ENCODE results near the gene GPR160.
A peak's percentile ranks its signal among the peaks of the same experiment; 100 is the strongest.

GPR160 gene

DNA sequence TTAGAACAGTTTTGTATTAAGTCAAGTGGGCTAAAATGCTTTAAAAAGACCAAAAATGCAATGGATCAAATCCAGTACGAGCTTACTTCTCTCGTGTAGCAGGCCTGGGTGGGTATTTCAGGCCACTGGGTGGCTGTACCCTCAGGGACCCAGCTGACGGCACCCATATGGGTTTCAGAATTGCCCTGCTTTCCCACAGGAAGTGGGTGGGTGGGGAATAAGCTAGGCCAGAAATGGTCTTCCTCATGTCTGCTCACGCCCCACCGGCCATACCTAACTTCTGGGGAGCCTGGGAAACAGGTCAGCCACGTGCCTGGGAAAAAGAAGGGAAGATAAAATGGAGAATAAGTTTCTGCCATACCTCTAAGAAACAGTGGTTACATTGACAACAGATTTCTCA is 20.3 kb downstream of the GPR160 start:
- in situ Hi-C loops (cut with MboI; ENCODE audit: low pct_unique_long_range_greater_than_20kb, low sequenced_read_pairs, unreplicated experiment), result no loop called here
- no peak for DNase-seq (ENCODE audit: low spot score)
- TF ChIP-seq, protein P1, sequence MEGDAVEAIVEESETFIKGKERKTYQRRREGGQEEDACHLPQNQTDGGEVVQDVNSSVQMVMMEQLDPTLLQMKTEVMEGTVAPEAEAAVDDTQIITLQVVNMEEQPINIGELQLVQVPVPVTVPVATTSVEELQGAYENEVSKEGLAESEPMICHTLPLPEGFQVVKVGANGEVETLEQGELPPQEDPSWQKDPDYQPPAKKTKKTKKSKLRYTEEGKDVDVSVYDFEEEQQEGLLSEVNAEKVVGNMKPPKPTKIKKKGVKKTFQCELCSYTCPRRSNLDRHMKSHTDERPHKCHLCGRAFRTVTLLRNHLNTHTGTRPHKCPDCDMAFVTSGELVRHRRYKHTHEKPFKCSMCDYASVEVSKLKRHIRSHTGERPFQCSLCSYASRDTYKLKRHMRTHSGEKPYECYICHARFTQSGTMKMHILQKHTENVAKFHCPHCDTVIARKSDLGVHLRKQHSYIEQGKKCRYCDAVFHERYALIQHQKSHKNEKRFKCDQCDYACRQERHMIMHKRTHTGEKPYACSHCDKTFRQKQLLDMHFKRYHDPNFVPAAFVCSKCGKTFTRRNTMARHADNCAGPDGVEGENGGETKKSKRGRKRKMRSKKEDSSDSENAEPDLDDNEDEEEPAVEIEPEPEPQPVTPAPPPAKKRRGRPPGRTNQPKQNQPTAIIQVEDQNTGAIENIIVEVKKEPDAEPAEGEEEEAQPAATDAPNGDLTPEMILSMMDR (IDR thresholded peaks at IDR 0.05; ENCODE audit: extremely low read depth, insufficient read depth, missing control alignments), result no peak

DNA sequence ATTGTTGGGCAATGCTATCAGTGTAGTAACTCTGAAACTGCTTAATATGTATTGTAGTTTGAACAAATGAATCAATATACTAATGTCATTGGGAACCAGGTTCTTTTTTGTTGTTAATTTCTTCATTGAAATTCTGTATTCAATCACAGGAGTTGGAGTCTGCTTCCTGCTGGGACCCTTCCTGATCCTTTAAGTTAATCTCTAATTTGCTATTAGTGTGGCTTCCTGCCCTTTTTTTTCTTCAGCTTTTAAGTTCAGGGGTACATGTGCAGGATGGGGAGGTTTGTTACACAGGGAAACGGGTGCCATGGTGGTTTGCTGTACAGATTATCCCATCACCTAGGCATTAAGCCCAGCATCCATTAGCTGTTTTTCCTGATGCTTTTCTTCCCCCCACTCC is 21.7 kb downstream of the GPR160 start:
- in situ Hi-C loops (cut with MboI; ENCODE audit: low pct_unique_long_range_greater_than_20kb, low sequenced_read_pairs, unreplicated experiment), result no loop called here
- TF ChIP-seq, protein P1 (IDR thresholded peaks at IDR 0.05; ENCODE audit: extremely low read depth, insufficient read depth, missing control alignments), result no peak
- no peak for DNase-seq (ENCODE audit: low spot score)

DNA sequence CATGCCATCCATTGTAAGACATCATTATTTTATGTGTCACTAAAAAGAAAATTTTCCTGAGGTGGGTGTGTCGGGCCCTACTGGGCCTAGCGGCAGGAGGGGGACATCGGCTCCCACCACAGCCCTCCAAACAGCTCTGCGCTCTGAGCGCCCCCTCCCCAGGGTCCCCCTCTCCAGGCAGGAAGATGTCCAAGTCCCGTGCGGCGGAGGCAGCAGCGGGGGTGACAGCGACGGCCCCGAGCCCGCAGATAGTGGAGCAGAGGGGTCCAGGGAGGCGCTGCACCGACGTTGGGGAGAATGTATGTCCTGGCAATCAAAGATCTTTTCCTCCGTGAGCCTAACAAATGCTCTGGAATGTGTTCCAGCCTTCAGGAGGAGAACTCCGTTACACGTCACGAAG is 24.3 kb downstream of the GPR160 start:
- TF ChIP-seq, protein P1 (IDR thresholded peaks at IDR 0.05; ENCODE audit: extremely low read depth, insufficient read depth, missing control alignments), result no peak
- in situ Hi-C loops (cut with MboI; ENCODE audit: low pct_unique_long_range_greater_than_20kb, low sequenced_read_pairs, unreplicated experiment), result no loop called here
- DNase-seq (ENCODE audit: low spot score), result no peak

DNA sequence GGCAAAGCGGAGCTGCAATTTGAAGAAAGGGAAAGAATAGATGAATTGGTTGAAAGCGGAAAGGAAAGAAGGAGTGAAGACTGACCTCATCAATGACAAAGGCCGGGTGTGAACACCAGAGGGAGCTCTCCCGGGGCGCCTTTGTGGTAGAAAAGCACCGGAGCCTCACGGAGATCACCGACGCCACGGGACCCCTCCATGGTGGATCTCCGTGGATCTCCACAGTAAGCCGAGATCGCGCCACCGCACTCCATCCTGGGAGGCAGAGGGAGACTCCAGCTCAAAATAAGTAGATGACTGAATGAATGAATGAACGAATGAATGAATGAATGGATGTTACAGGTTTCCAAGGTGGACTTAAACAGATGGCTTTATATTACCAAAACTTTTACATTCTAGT is 25.0 kb downstream of the GPR160 start:
- in situ Hi-C loops (cut with MboI; ENCODE audit: low pct_unique_long_range_greater_than_20kb, low sequenced_read_pairs, unreplicated experiment), result no loop called here
- TF ChIP-seq, protein P1 (IDR thresholded peaks at IDR 0.05; ENCODE audit: extremely low read depth, insufficient read depth, missing control alignments), result peak; percentile 7
- no peak for DNase-seq (ENCODE audit: low spot score)

DNA sequence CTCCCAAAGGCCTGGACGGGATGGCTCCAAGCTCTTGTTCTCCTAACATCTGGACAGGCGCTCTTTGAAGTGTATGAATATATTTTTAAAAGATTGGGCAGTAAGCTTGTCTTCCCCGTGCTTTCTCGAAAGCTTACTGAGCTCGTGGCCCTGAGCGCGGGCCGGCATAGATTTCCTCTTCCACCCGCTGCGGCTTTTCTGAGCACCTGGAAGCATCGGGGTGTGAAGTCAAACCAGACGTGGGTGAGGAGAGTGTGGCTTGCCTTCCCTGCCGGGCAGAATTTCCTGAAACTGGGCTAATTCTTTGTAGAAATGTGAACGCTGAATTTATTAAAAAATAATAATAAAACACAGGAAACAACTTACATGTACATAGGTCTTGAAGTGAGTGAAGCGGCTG is 25.9 kb downstream of the GPR160 start:
- in situ Hi-C loops (cut with MboI; ENCODE audit: low pct_unique_long_range_greater_than_20kb, low sequenced_read_pairs, unreplicated experiment), result no loop called here
- DNase-seq (ENCODE audit: low spot score), result no peak
- TF ChIP-seq, protein P1 (IDR thresholded peaks at IDR 0.05; ENCODE audit: extremely low read depth, insufficient read depth, missing control alignments), result no peak

DNA sequence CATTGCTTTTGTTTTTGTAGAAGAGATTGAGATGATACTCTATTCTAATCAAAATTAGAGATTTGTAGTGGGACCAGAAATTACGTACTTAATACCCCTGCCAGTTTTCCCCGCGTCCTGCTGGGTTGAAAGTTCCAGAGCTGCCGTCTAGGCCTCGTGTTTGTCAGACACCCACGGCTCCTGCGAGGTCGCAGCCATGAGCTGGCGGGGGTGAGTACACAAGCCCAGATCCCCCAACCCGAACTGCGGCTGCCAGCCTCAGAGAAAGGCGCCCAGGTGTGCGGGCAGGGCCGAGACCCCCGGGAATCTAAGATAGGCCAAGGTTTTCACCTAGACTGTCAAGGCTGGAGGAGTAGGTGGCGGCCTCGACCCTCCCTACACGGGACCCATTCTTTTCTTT is 26.3 kb downstream of the GPR160 start:
- in situ Hi-C loops (cut with MboI; ENCODE audit: low pct_unique_long_range_greater_than_20kb, low sequenced_read_pairs, unreplicated experiment), result no loop called here
- TF ChIP-seq, protein P1 (IDR thresholded peaks at IDR 0.05; ENCODE audit: extremely low read depth, insufficient read depth, missing control alignments), result no peak

More for the DNA sequence above, 26.3 kb downstream of the GPR160 start:
- DNase-seq (ENCODE audit: low spot score), result no peak
